ENCODE results near the gene NEUROD4. TPM values are rescaled to one million over a fixed set of nuclear protein-coding genes. Genes with fewer than 3 reads are reported as not detected.

Gene NEUROD4
- total RNA-seq, 1 experiment from 2014 or later = not detected

- TF ChIP-seq ATF2 (CRISPR knock-in tag; IDR thresholded peaks at IDR 0.05; ENCODE audit: borderline replicate concordance, low read depth) = no peak
- TF ChIP-seq OVOL2 (CRISPR knock-in tag; IDR thresholded peaks at IDR 0.05; ENCODE audit: borderline replicate concordance) = no peak
- TF ChIP-seq ELF4 (CRISPR knock-in tag; IDR thresholded peaks at IDR 0.05; ENCODE audit: low read depth) = no peak
- TF ChIP-seq, protein P1, sequence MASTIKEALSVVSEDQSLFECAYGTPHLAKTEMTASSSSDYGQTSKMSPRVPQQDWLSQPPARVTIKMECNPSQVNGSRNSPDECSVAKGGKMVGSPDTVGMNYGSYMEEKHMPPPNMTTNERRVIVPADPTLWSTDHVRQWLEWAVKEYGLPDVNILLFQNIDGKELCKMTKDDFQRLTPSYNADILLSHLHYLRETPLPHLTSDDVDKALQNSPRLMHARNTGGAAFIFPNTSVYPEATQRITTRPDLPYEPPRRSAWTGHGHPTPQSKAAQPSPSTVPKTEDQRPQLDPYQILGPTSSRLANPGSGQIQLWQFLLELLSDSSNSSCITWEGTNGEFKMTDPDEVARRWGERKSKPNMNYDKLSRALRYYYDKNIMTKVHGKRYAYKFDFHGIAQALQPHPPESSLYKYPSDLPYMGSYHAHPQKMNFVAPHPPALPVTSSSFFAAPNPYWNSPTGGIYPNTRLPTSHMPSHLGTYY (CRISPR knock-in tag; IDR thresholded peaks at IDR 0.05) = no peak
- TF ChIP-seq TEAD4 (CRISPR knock-in tag; IDR thresholded peaks at IDR 0.05) = peak; percentile 75; the same call in 1 of the 2 replicates
- 0 out of 2 replicates have a peak, but pooled peaks have one; percentile 75 for TF ChIP-seq FOXJ3 (CRISPR knock-in tag; IDR thresholded peaks at IDR 0.05; ENCODE audit: borderline replicate concordance)
- TF ChIP-seq TCF7 (CRISPR knock-in tag; IDR thresholded peaks at IDR 0.05; ENCODE audit: low read depth) = 0 out of 2 replicates have a peak, but pooled peaks have one; percentile 72
- TF ChIP-seq ESRRA (CRISPR knock-in tag; IDR thresholded peaks at IDR 0.05; ENCODE audit: borderline replicate concordance) = peak; percentile 84; the same call in 1 of the 2 replicates
- TF ChIP-seq, protein P2, sequence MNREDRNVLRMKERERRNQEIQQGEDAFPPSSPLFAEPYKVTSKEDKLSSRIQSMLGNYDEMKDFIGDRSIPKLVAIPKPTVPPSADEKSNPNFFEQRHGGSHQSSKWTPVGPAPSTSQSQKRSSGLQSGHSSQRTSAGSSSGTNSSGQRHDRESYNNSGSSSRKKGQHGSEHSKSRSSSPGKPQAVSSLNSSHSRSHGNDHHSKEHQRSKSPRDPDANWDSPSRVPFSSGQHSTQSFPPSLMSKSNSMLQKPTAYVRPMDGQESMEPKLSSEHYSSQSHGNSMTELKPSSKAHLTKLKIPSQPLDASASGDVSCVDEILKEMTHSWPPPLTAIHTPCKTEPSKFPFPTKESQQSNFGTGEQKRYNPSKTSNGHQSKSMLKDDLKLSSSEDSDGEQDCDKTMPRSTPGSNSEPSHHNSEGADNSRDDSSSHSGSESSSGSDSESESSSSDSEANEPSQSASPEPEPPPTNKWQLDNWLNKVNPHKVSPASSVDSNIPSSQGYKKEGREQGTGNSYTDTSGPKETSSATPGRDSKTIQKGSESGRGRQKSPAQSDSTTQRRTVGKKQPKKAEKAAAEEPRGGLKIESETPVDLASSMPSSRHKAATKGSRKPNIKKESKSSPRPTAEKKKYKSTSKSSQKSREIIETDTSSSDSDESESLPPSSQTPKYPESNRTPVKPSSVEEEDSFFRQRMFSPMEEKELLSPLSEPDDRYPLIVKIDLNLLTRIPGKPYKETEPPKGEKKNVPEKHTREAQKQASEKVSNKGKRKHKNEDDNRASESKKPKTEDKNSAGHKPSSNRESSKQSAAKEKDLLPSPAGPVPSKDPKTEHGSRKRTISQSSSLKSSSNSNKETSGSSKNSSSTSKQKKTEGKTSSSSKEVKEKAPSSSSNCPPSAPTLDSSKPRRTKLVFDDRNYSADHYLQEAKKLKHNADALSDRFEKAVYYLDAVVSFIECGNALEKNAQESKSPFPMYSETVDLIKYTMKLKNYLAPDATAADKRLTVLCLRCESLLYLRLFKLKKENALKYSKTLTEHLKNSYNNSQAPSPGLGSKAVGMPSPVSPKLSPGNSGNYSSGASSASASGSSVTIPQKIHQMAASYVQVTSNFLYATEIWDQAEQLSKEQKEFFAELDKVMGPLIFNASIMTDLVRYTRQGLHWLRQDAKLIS (CRISPR knock-in tag; IDR thresholded peaks at IDR 0.05; ENCODE audit: borderline replicate concordance) = 0 out of 2 replicates have a peak, but pooled peaks have one; percentile 55
- TF ChIP-seq CREM (CRISPR knock-in tag; IDR thresholded peaks at IDR 0.05) = peak; percentile 67; the same call in 1 of the 2 replicates
- no peak for TF ChIP-seq ZNF263 (CRISPR knock-in tag; IDR thresholded peaks at IDR 0.05; ENCODE audit: low read depth)
- peak; percentile 76; the same call in 1 of the 2 replicates for TF ChIP-seq ZNF281 (CRISPR knock-in tag; IDR thresholded peaks at IDR 0.05)
- TF ChIP-seq, protein P3, sequence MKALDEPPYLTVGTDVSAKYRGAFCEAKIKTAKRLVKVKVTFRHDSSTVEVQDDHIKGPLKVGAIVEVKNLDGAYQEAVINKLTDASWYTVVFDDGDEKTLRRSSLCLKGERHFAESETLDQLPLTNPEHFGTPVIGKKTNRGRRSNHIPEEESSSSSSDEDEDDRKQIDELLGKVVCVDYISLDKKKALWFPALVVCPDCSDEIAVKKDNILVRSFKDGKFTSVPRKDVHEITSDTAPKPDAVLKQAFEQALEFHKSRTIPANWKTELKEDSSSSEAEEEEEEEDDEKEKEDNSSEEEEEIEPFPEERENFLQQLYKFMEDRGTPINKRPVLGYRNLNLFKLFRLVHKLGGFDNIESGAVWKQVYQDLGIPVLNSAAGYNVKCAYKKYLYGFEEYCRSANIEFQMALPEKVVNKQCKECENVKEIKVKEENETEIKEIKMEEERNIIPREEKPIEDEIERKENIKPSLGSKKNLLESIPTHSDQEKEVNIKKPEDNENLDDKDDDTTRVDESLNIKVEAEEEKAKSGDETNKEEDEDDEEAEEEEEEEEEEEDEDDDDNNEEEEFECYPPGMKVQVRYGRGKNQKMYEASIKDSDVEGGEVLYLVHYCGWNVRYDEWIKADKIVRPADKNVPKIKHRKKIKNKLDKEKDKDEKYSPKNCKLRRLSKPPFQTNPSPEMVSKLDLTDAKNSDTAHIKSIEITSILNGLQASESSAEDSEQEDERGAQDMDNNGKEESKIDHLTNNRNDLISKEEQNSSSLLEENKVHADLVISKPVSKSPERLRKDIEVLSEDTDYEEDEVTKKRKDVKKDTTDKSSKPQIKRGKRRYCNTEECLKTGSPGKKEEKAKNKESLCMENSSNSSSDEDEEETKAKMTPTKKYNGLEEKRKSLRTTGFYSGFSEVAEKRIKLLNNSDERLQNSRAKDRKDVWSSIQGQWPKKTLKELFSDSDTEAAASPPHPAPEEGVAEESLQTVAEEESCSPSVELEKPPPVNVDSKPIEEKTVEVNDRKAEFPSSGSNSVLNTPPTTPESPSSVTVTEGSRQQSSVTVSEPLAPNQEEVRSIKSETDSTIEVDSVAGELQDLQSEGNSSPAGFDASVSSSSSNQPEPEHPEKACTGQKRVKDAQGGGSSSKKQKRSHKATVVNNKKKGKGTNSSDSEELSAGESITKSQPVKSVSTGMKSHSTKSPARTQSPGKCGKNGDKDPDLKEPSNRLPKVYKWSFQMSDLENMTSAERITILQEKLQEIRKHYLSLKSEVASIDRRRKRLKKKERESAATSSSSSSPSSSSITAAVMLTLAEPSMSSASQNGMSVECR (CRISPR knock-in tag; IDR thresholded peaks at IDR 0.05; ENCODE audit: borderline replicate concordance) = peak; percentile 99
- TF ChIP-seq KAT7 (CRISPR knock-in tag; IDR thresholded peaks at IDR 0.05; ENCODE audit: borderline replicate concordance) = no peak
- no peak for TF ChIP-seq NR3C1 (CRISPR knock-in tag; conservative IDR thresholded peaks at IDR 0.05; ENCODE audit: low read depth)
- no peak for TF ChIP-seq GTF2I (CRISPR knock-in tag; conservative IDR thresholded peaks at IDR 0.05)
- 0 out of 2 replicates have a peak, but pooled peaks have one; percentile 53 for TF ChIP-seq SMAD3 (CRISPR knock-in tag; IDR thresholded peaks at IDR 0.05; ENCODE audit: borderline replicate concordance)
- peak; percentile 92; the same call in 1 of the 2 replicates for TF ChIP-seq ZNF219 (CRISPR knock-in tag; IDR thresholded peaks at IDR 0.05; ENCODE audit: borderline replicate concordance)
- TF ChIP-seq, protein P4, sequence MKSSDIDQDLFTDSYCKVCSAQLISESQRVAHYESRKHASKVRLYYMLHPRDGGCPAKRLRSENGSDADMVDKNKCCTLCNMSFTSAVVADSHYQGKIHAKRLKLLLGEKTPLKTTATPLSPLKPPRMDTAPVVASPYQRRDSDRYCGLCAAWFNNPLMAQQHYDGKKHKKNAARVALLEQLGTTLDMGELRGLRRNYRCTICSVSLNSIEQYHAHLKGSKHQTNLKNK (CRISPR knock-in tag; IDR thresholded peaks at IDR 0.05) = no peak
- TF ChIP-seq PRRX2 (CRISPR knock-in tag; IDR thresholded peaks at IDR 0.05) = 0 out of 2 replicates have a peak, but pooled peaks have one; percentile 36
- no peak for TF ChIP-seq ZNF671 (CRISPR knock-in tag; IDR thresholded peaks at IDR 0.05)
These were observed at the start of gene NEUROD4 (continued) for GRCh38 chr12:55019784-55020183.
